HG03060 (cell line): ENCODE measurements around the gene GALNT9.

Source experiments
- ATAC-seq: cut with Tn5 transposase; IDR thresholded peaks from one replicate; pipeline ENCODE4 v1.9.1; 2021; ENCODE audit warnings: low read depth, moderate number of reproducible peaks; ENCODE audit not compliant: unreplicated experiment

The GALNT9 gene

GRCh38 chr12:132282031-132282949 lies 47.1 kb downstream of the GALNT9 start:
- no peak for ATAC-seq

GRCh38 chr12:132281038-132281437 lies 48.4 kb downstream of the GALNT9 start:
- ATAC-seq, result no peak

GRCh38 chr12:132280406-132280805 lies 49.0 kb downstream of the GALNT9 start:
- ATAC-seq, result no peak

- ATAC-seq, result no peak
These were observed 49.5 kb downstream of the GALNT9 start for GRCh38 chr12:132279930-132280329.

GRCh38 chr12:132279184-132279889 lies 50.1 kb downstream of the GALNT9 start:
- no peak for ATAC-seq

- ATAC-seq, result no peak
These were observed 50.8 kb downstream of the GALNT9 start for GRCh38 chr12:132278401-132279183.

GRCh38 chr12:132277949-132278348 lies 51.4 kb downstream of the GALNT9 start:
- ATAC-seq, result no peak

- no peak for ATAC-seq
These were observed 51.9 kb downstream of the GALNT9 start for GRCh38 chr12:132277374-132277941.

GRCh38 chr12:132276827-132277373 lies 52.5 kb downstream of the GALNT9 start:
- ATAC-seq, result no peak

GRCh38 chr12:132276066-132276826 lies 53.1 kb downstream of the GALNT9 start:
- no peak for ATAC-seq

GRCh38 chr12:132275631-132276030 lies 53.8 kb downstream of the GALNT9 start:
- no peak for ATAC-seq

- no peak for ATAC-seq
These were observed 54.3 kb downstream of the GALNT9 start for GRCh38 chr12:132275110-132275531.

GRCh38 chr12:132273992-132274334 lies 55.4 kb downstream of the GALNT9 start:
- ATAC-seq, result no peak

- ATAC-seq, result no peak
These were observed 56.7 kb downstream of the GALNT9 start for GRCh38 chr12:132272711-132273110.

- no peak for ATAC-seq
These were observed 57.7 kb downstream of the GALNT9 start for GRCh38 chr12:132271755-132272092.

GRCh38 chr12:132270969-132271754 lies 58.2 kb downstream of the GALNT9 start:
- ATAC-seq, result no peak

- no peak for ATAC-seq
These were observed 58.9 kb downstream of the GALNT9 start for GRCh38 chr12:132270516-132270915.

GRCh38 chr12:132269271-132269968 lies 60.0 kb downstream of the GALNT9 start:
- ATAC-seq, result no peak
